Left ventricle myocardium superior (tissue), 1 donor: Measurements from ENCODE around the gene LCE3C. TPM values are rescaled to one million over a fixed set of nuclear protein-coding genes. Genes with fewer than 3 reads are reported as not detected.
"Not testable (repeated sequence)": the region's sequence is repeated elsewhere in the genome, so short reads cannot be mapped to it uniquely, and the experiment has no call there.

Experiments used
- ATAC-seq: fragments of 200-7000 bp; cut with Tn5 transposase; one replicate; pipeline ENCODE4 v1.9.1; 2020; ENCODE audit warnings: mild to moderate bottlenecking, moderate library complexity
- DNase-seq: peaks from one replicate; pipeline ENCODE4 v3.0.0-alpha.2; 2020
- intact Hi-C: fragments of 100-400 bp; cut with micrococcal nuclease; formaldehyde crosslinking; loops from one replicate; pipeline ENCODE4 v1.11.0; 2022
- long read RNA-seq: library from polyadenylated mRNA; unstranded; transcript quantifications from one replicate; pipeline ENCODE4 v2.0.0, GENCODE V29; 2021
- total RNA-seq: library from RNA; stranded (reverse); fragmentation: NEBNext Ultra II Directional; extraction: Animal tissue kit (Norgen Biotek cat#: 25700); gene quantifications from one replicate; pipeline ENCODE4 v1.2.1, GENCODE V29; 2021
- donor health status: DM: no; HTN: yes; CAD: no; lungs with severe emphysema.

Gene LCE3C
- total RNA-seq: not detected
- long read RNA-seq: 0 reads

GRCh38 chr1:152599934-152600333 is at the start of gene LCE3C:
TSS of gene LCE3C (plus strand) at chr1:152600234. CDS start at chr1:152600732, 498 bp downstream.
- no peak for DNase-seq
- ATAC-seq: no peak
- intact Hi-C loops: no loop called here

- intact Hi-C loops: no loop called here
- DNase-seq (no peak), ATAC-seq (no peak)
Measured at GRCh38 chr1:152565115-152565514, 34.9 kb upstream of the LCE3C start.

GRCh38 chr1:152565535-152566215 is 34.4 kb upstream of the LCE3C start:
- intact Hi-C loops: no loop called here
- no peak for DNase-seq

GRCh38 chr1:152566681-152567080 is 33.4 kb upstream of the LCE3C start, which contains the start of gene LCE3E:
TSS of gene LCE3E (minus strand) at chr1:152566780. CDS start at chr1:152566208, 572 bp downstream.
- no peak for ATAC-seq
- DNase-seq: no peak
- intact Hi-C loops: no loop called here

More at GRCh38 chr1:152565535-152566215, 34.4 kb upstream of the LCE3C start:
- no peak for ATAC-seq

GRCh38 chr1:152577168-152577567 is 22.9 kb upstream of the LCE3C start:
- DNase-seq: no peak

GRCh38 chr1:152579526-152579925 is 20.5 kb upstream of the LCE3C start:
- ATAC-seq, DNase-seq, intact Hi-C loops: not testable (repeated sequence)

More at GRCh38 chr1:152577168-152577567, 22.9 kb upstream of the LCE3C start:
- no peak for ATAC-seq
- intact Hi-C loops: no loop called here

GRCh38 chr1:152580433-152580832 is 19.6 kb upstream of the LCE3C start, which contains the start of gene LCE3D:
TSS of gene LCE3D (minus strand) at chr1:152580516. CDS start at chr1:152579936, 580 bp downstream.
- DNase-seq (no peak), ATAC-seq (no peak)
- intact Hi-C loops: no loop called here

- DNase-seq (no peak), ATAC-seq (no peak)
- intact Hi-C loops: no loop called here
Measured at GRCh38 chr1:152582647-152583046, 17.4 kb upstream of the LCE3C start.

GRCh38 chr1:152585586-152585985 is 14.4 kb upstream of the LCE3C start:
- no peak for DNase-seq
- intact Hi-C loops: no loop called here
- ATAC-seq: no peak

GRCh38 chr1:152596986-152597385 is 3.0 kb upstream of the LCE3C start:
- intact Hi-C loops: no loop called here
- ATAC-seq: no peak
- DNase-seq: no peak

- intact Hi-C loops: no loop called here
- ATAC-seq (no peak), DNase-seq (no peak)
Measured at GRCh38 chr1:152613511-152613910, 13.5 kb downstream of the LCE3C start, which contains the start of gene LCE3B. TSS of gene LCE3B (plus strand) at chr1:152613811. CDS start at chr1:152613811, 0 bp downstream.

GRCh38 chr1:152621993-152622392 is 22.0 kb downstream of the LCE3C start:
- intact Hi-C loops: no loop called here
- no peak for DNase-seq
- ATAC-seq: no peak

- ATAC-seq: no peak
- intact Hi-C loops: no loop called here
- no peak for DNase-seq
Measured at GRCh38 chr1:152622803-152623202, 22.8 kb downstream of the LCE3C start, which contains the start of gene LCE3A. TSS of gene LCE3A (minus strand) at chr1:152623103. CDS start at chr1:152623103, 0 bp downstream.

GRCh38 chr1:152623203-152623844 is 23.3 kb downstream of the LCE3C start:
- no peak for DNase-seq
- intact Hi-C loops: no loop called here
- no peak for ATAC-seq

- intact Hi-C loops: no loop called here
- ATAC-seq: no peak
Measured at GRCh38 chr1:152626744-152627143, 26.7 kb downstream of the LCE3C start.

GRCh38 chr1:152630596-152630995 is 30.6 kb downstream of the LCE3C start:
- ATAC-seq (no peak), DNase-seq (no peak)
- intact Hi-C loops: no loop called here

More at GRCh38 chr1:152626744-152627143, 26.7 kb downstream of the LCE3C start:
- DNase-seq: no peak

- DNase-seq (no peak), ATAC-seq (no peak)
- intact Hi-C loops: no loop called here
Measured at GRCh38 chr1:152640351-152640750, 40.3 kb downstream of the LCE3C start.

- intact Hi-C loops: no loop called here
- DNase-seq (no peak), ATAC-seq (no peak)
Measured at GRCh38 chr1:152643945-152644344, 43.9 kb downstream of the LCE3C start.

- no peak for ATAC-seq
- DNase-seq: no peak
- intact Hi-C loops: no loop called here
Measured at GRCh38 chr1:152645146-152645545, 45.1 kb downstream of the LCE3C start.

GRCh38 chr1:152646656-152647055 is 46.6 kb downstream of the LCE3C start:
- intact Hi-C loops: no loop called here
- no peak for ATAC-seq
- no peak for DNase-seq
